KOPT-K1 (cell line): ENCODE results near the gene C6.
"Not testable (repeated sequence)": the region's sequence is repeated elsewhere in the genome, so short reads cannot be mapped to it uniquely, and the experiment has no call there.

Experiments
- H3K27ac ChIP-seq: fragments of 200-600 bp; sonication (generic); 2 replicates; pipeline ENCODE4 v1.5.1; 2016; ENCODE audit warnings: antibody characterized with exemption, mild to moderate bottlenecking, low read depth, low read length; ENCODE audit not compliant: poor library complexity, severe bottlenecking
- H3K36me3 ChIP-seq: fragments of 200-600 bp; sonication (generic); 2 replicates; pipeline ENCODE4 v1.5.1; 2017; ENCODE audit warnings: antibody characterized with exemption, mild to moderate bottlenecking, low read length, moderate library complexity; ENCODE audit not compliant: insufficient read depth
- H3K9me3 ChIP-seq: fragments of 200-600 bp; sonication (generic); 2 replicates; pipeline ENCODE4 v1.5.1; 2017; ENCODE audit warnings: antibody characterized with exemption, low read length, mild to moderate bottlenecking; ENCODE audit not compliant: insufficient read depth, poor library complexity, severe bottlenecking

Gene C6

GRCh38 chr5:41214182-41214581 lies 850 bp upstream of the C6 start:
- H3K27ac ChIP-seq = no peak overlapping the region
- H3K9me3 ChIP-seq = no peaks in the 10 kb centered on the region
- H3K36me3 ChIP-seq = no peaks in the 10 kb centered on the region

GRCh38 chr5:41212935-41213334 lies 397 bp downstream of the C6 start:
- H3K9me3 ChIP-seq = no peaks in the 10 kb centered on the region
- H3K27ac ChIP-seq = no peak overlapping the region

GRCh38 chr5:41211417-41211816 lies 1.9 kb downstream of the C6 start:
- Histone ChIP-seq H3K27ac (no peak overlapping the region), H3K36me3 (no peaks in the 10 kb centered on the region), H3K9me3 (no peaks in the 10 kb centered on the region)

More at GRCh38 chr5:41212935-41213334, 397 bp downstream of the C6 start:
- H3K36me3 ChIP-seq = no peaks in the 10 kb centered on the region

- not testable (repeated sequence) for H3K9me3 ChIP-seq, H3K27ac ChIP-seq, H3K36me3 ChIP-seq
These were observed 7.9 kb downstream of the C6 start for GRCh38 chr5:41205475-41205874.

GRCh38 chr5:41203033-41203432 lies 10.3 kb downstream of the C6 start:
- Histone ChIP-seq H3K9me3 (no peaks in the 10 kb centered on the region), H3K27ac (no peak overlapping the region), H3K36me3 (no peaks in the 10 kb centered on the region)

- H3K9me3 ChIP-seq = no peaks in the 10 kb centered on the region
- no peaks in the 10 kb centered on the region for H3K36me3 ChIP-seq
- H3K27ac ChIP-seq = no peak overlapping the region
These were observed 12.1 kb downstream of the C6 start for GRCh38 chr5:41201082-41201772.

- no peaks in the 10 kb centered on the region for H3K36me3 ChIP-seq
- H3K27ac ChIP-seq = no peak overlapping the region
- no peaks in the 10 kb centered on the region for H3K9me3 ChIP-seq
These were observed 12.8 kb downstream of the C6 start for GRCh38 chr5:41200506-41200905.

- no peaks in the 10 kb centered on the region for H3K9me3 ChIP-seq
- H3K27ac ChIP-seq = no peak overlapping the region
- no peaks in the 10 kb centered on the region for H3K36me3 ChIP-seq
These were observed 13.7 kb downstream of the C6 start for GRCh38 chr5:41199660-41200059.

- H3K36me3 ChIP-seq = no peaks in the 10 kb centered on the region
- no peaks in the 10 kb centered on the region for H3K9me3 ChIP-seq
- H3K27ac ChIP-seq = no peak overlapping the region
These were observed 17.1 kb downstream of the C6 start for GRCh38 chr5:41196197-41196596.

- Histone ChIP-seq H3K36me3 (no peaks in the 10 kb centered on the region), H3K27ac (no peak overlapping the region), H3K9me3 (no peaks in the 10 kb centered on the region)
These were observed 18.1 kb downstream of the C6 start for GRCh38 chr5:41195228-41195627.

GRCh38 chr5:41194339-41194738 lies 19.0 kb downstream of the C6 start:
- H3K9me3 ChIP-seq = no peaks in the 10 kb centered on the region
- H3K27ac ChIP-seq = no peak overlapping the region
- H3K36me3 ChIP-seq = no peaks in the 10 kb centered on the region

GRCh38 chr5:41193456-41194205 lies 19.7 kb downstream of the C6 start:
- H3K36me3 ChIP-seq = no peaks in the 10 kb centered on the region
- H3K9me3 ChIP-seq = no peaks in the 10 kb centered on the region
- H3K27ac ChIP-seq = no peak overlapping the region

- Histone ChIP-seq H3K9me3 (no peaks in the 10 kb centered on the region), H3K36me3 (no peaks in the 10 kb centered on the region), H3K27ac (no peak overlapping the region)
These were observed 22.1 kb downstream of the C6 start for GRCh38 chr5:41191249-41191648.

GRCh38 chr5:41186143-41186542 lies 27.2 kb downstream of the C6 start:
- H3K27ac ChIP-seq = no peak overlapping the region
- no peaks in the 10 kb centered on the region for H3K36me3 ChIP-seq
- H3K9me3 ChIP-seq = no peaks in the 10 kb centered on the region

- H3K27ac ChIP-seq, H3K9me3 ChIP-seq, H3K36me3 ChIP-seq: not testable (repeated sequence)
These were observed 30.0 kb downstream of the C6 start for GRCh38 chr5:41183331-41183730.

GRCh38 chr5:41182666-41183065 lies 30.7 kb downstream of the C6 start:
- Histone ChIP-seq H3K36me3 (no peaks in the 10 kb centered on the region), H3K27ac (no peak overlapping the region), H3K9me3 (no peaks in the 10 kb centered on the region)
